CD4-positive, alpha-beta T cell (primary cell): ENCODE data around the gene LHX6. TPM values are rescaled to one million over a fixed set of nuclear protein-coding genes. Genes with fewer than 3 reads are reported as not detected.

Source experiments
- ATAC-seq: fragments of 200-7000 bp; cut with Tn5 transposase; one replicate; pipeline ENCODE4 v1.10.0; 2022; ENCODE audit warnings: mild to moderate bottlenecking; ENCODE audit not compliant: poor library complexity
- CTCF ChIA-PET: fragments of 350-600 bp; sonication (Branson Sonifier 250); formaldehyde crosslinking; loops from one replicate; lab custom pipeline; 2021; ENCODE audit warnings: antibody characterized with exemption, inconsistent platforms; lab: Charles Lee
- POLR2A ChIA-PET: fragments of 350-600 bp; sonication (Branson Sonifier 250); formaldehyde crosslinking; loops from one replicate; lab custom pipeline; 2021; ENCODE audit warnings: antibody characterized with exemption, inconsistent platforms; lab: Charles Lee
- DNase-seq, 14 experiments: peaks; one replicate each; pipeline ENCODE4 v3.0.0-alpha.2; 2013 to 2020; ENCODE audit warnings: mixed read lengths in 2 of 14
- H3K27ac ChIP-seq, 2 donors: one replicate each; pipeline versions ENCODE4 v1.5.1 to v1.7.0; 2013; ENCODE audit warnings: low read length in 2 of 2, low read depth in 1 of 2, mild to moderate bottlenecking in 1 of 2
- H3K27me3 ChIP-seq, 2 experiments: 1 replicate in 1 of 2; 2 replicates in 1 of 2; pipeline versions ENCODE4 v1.6.1 to v1.7.0; 2013; ENCODE audit warnings: low read length in 2 of 2, control low read depth in 1 of 2, mild to moderate bottlenecking in 1 of 2, moderate library complexity in 1 of 2; ENCODE audit not compliant: insufficient read depth in 2 of 2, control insufficient read depth in 1 of 2
- H3K36me3 ChIP-seq: one replicate; pipeline ENCODE4 v1.6.1; 2013; ENCODE audit warnings: low read length, control low read depth; ENCODE audit not compliant: insufficient read depth
- H3K4me1 ChIP-seq: one replicate; pipeline ENCODE4 v1.6.1; 2013; ENCODE audit warnings: low read length, control low read depth; ENCODE audit not compliant: insufficient read depth
- H3K4me3 ChIP-seq: one replicate; pipeline ENCODE4 v1.5.1; 2013; ENCODE audit warnings: mild to moderate bottlenecking, low read length, moderate library complexity
- H3K9me3 ChIP-seq, 2 experiments: 1 replicate in 1 of 2; 2 replicates in 1 of 2; pipeline versions ENCODE4 v1.6.1 to v1.7.0; 2013; ENCODE audit warnings: low read length in 2 of 2, mild to moderate bottlenecking in 2 of 2, control low read depth in 1 of 2, moderate library complexity in 1 of 2; ENCODE audit not compliant: control insufficient read depth in 1 of 2, insufficient read depth in 1 of 2
- H3K27ac Mint-ChIP-seq: one replicate; pipeline ENCODE4 v1.8.0; 2020; ENCODE audit warnings: mixed read lengths
- H3K27me3 Mint-ChIP-seq: one replicate; pipeline ENCODE4 v1.8.0; 2021; ENCODE audit warnings: mixed read lengths
- H3K36me3 Mint-ChIP-seq: one replicate; pipeline ENCODE4 v1.8.0; 2021; ENCODE audit warnings: low read depth, mixed read lengths
- H3K4me1 Mint-ChIP-seq: one replicate; pipeline ENCODE4 v1.8.0; 2021; ENCODE audit warnings: low read depth, mixed read lengths
- H3K4me3 Mint-ChIP-seq: one replicate; pipeline ENCODE4 v1.8.0; 2020; ENCODE audit warnings: mild to moderate bottlenecking, mixed read lengths
- H3K9me3 Mint-ChIP-seq: one replicate; pipeline ENCODE4 v1.8.0; 2020; ENCODE audit warnings: mixed read lengths
- CTCF ChIP-seq: fragments of 200-600 bp; IDR thresholded peaks from one replicate; pipeline ENCODE4 v1.8.0; 2022; ENCODE audit warnings: antibody characterized with exemption, mild to moderate bottlenecking
- intact Hi-C, 2 experiments: fragments of 100-400 bp; cut with DNase I in 1 of 2; cut with micrococcal nuclease in 1 of 2; formaldehyde crosslinking; loops; one replicate each; pipeline versions ENCODE4 v1.15.1 to v1.9.0; 2023 to 2025; cut with DNase I, micrococcal nuclease
- total RNA-seq, 174 experiments: library from RNA in 2 of 174; stranded (reverse) in 2 of 174; gene quantifications; one replicate each; pipeline ENCODE4 v1.2.3 and lab custom pipeline; 2021 to 2026

Gene LHX6
- total RNA-seq, 2 experiments from 2014 or later = not detected

- POLR2A ChIA-PET = no interaction called here
Measured at GRCh38 chr9:122239722-122240121, 11.0 kb upstream of the LHX6 start.

GRCh38 chr9:122236681-122237080, 7.9 kb upstream of the LHX6 start:
- CTCF ChIA-PET = no interaction called here
- Histone ChIP-seq H3K27me3 (peaks cover 0 to 4% of the 10 kb centered on the region in 2 experiments), H3K36me3 (peaks cover 21% of the 10 kb centered on the region), H3K9me3 (no peaks in the 10 kb centered on the region), H3K27ac (no peak overlapping the region), H3K4me1 (no peaks in the 10 kb centered on the region), H3K4me3 (no peak overlapping the region)
- no peaks in the 10 kb centered on the region for H3K9me3 Mint-ChIP-seq
- H3K27me3 Mint-ChIP-seq = peaks cover 4% of the 10 kb centered on the region
- DNase-seq (no peak), ATAC-seq (no peak)
- intact Hi-C loops = no loop called here
- no peak overlapping the region for H3K27ac Mint-ChIP-seq
- H3K4me3 Mint-ChIP-seq = no peak overlapping the region
- POLR2A ChIA-PET = no interaction called here
- no peaks in the 10 kb centered on the region for H3K4me1 Mint-ChIP-seq
- peaks cover 35% of the 10 kb centered on the region for H3K36me3 Mint-ChIP-seq
- no peak for TF ChIP-seq CTCF

More at GRCh38 chr9:122239722-122240121, 11.0 kb upstream of the LHX6 start:
- Mint-ChIP-seq H3K27ac (no peak overlapping the region), H3K36me3 (peaks cover 65% of the 10 kb centered on the region), H3K9me3 (no peaks in the 10 kb centered on the region), H3K4me3 (no peak overlapping the region), H3K4me1 (no peaks in the 10 kb centered on the region), H3K27me3 (no peaks in the 10 kb centered on the region)
- Histone ChIP-seq H3K27me3 (no peaks in the 10 kb centered on the region), H3K4me1 (no peaks in the 10 kb centered on the region), H3K36me3 (peaks cover 50% of the 10 kb centered on the region), H3K4me3 (no peak overlapping the region), H3K9me3 (no peaks in the 10 kb centered on the region), H3K27ac (no peak overlapping the region)
- ATAC-seq (no peak), DNase-seq (no peak)
- intact Hi-C loops = no loop called here
- TF ChIP-seq CTCF = no peak
- CTCF ChIA-PET = no interaction called here

GRCh38 chr9:122234022-122234748, 5.4 kb upstream of the LHX6 start:
- Mint-ChIP-seq H3K36me3 (peaks cover 12% of the 10 kb centered on the region), H3K9me3 (no peaks in the 10 kb centered on the region), H3K27me3 (peaks cover 6% of the 10 kb centered on the region), H3K4me3 (no peak overlapping the region), H3K4me1 (no peaks in the 10 kb centered on the region), H3K27ac (no peak overlapping the region)
- no peaks in the 10 kb centered on the region for H3K9me3 ChIP-seq
- POLR2A ChIA-PET = no interaction called here
- intact Hi-C loops = no loop called here
- H3K4me3 ChIP-seq = no peak overlapping the region
- ATAC-seq (no peak), DNase-seq (no peak)
- CTCF ChIA-PET = no interaction called here
- peaks cover 7 to 27% of the 10 kb centered on the region in 2 experiments for H3K27me3 ChIP-seq
- no peak overlapping the region for H3K27ac ChIP-seq
- no peaks in the 10 kb centered on the region for H3K4me1 ChIP-seq
- H3K36me3 ChIP-seq = no peaks in the 10 kb centered on the region
- TF ChIP-seq CTCF = no peak
